ENCODE measurements around the gene TBC1D5.

- TF ChIP-seq CTCF (IDR thresholded peaks at IDR 0.05) (no peak), POLR2A (IDR thresholded peaks at IDR 0.05) (no peak)
Measured at GRCh38 chr3:17243621-17244020, 498.8 kb downstream of the TBC1D5 start.
